Measurements from ENCODE around the gene MED16.

The MED16 gene

DNA sequence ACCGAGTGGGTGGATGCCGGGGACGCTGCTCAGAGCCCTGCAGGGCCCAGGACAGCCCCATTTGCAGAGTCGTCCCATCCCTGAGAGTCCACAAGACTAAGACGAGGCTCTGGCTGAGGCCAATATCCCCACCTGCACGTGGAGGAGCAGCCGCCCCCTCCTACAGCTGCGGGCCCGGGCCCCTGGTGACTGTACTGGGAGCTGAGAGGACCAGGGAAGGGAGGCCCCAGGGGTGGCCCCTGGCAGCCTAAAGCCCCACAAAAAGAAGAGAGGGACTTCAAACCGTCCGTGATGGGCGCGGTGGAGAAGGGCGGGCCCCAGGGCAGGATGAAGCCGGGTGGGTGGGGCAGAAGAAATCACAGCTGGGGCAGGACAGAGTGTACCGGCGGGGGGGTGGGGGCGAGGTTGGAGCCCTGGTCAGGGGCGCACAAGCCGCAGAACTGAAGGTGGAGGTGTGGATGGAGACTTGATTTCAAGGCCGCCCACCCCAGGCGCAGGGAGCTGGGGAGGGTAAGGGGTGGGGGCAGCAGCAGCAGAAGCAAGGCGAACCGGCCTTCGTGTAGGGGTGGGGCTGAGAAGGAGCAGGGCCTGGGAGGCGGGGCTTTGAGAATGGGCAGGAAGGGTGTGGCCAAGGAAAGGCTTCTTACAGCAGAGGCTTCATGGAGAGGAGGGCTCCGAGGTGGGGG is 20.6 kb downstream of the MED16 start:
- DNase-seq (ENCODE audit: low read depth in 2 of 2), result peak in 1 of 2 experiments; percentile 74

- DNase-seq (ENCODE audit: low read depth in 2 of 2), result no peak
These were observed 21.3 kb downstream of the MED16 start for GRCh38 chr19:871446-872265.

DNA sequence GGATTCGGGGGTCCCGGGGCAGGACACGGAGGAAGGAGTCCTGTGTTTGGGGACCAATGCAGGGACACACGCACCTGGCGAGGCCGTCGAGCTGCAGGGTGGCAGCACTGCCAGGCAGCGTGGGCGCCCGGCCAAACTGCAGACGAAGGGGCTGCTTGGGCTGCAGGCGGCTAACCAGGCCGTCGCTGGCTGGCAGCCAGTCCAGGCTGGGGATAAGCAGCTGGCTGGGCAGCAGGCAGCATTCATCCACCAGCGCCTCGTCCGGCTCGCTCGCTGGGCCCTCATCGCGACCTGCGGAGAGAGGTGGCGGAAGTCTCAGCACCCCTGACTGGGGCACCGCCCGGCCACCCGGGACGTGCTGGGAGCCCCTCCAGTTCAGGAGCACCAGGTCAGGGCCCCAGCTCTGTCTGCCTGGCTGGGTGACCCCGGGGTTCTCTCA is 22.0 kb downstream of the MED16 start:
- DNase-seq (ENCODE audit: low read depth in 2 of 2), result no peak

DNA sequence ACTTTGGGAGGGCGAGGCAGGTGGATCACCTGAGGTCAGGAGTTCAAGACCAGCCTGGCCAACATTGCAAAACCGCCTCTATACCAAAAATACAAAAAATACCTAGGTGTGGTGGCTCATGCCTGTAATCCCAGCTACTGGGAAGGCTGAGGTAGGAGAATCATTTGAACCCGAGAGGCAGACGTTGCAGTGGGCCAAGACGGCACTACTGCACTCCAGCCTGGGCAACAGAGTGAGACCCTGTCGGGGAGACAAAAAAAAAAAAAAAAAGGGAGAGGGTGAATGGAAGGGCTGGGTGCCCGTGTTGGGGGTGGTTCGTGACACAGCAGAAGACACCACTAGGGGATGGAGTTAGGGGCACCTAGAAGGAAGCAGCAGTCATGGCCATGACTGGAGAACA is 22.7 kb downstream of the MED16 start:
- no peak for DNase-seq (ENCODE audit: low read depth in 2 of 2)

GRCh38 chr19:869245-870177 is 23.5 kb downstream of the MED16 start:
- DNase-seq (ENCODE audit: low read depth in 2 of 2), result no peak

- no peak for DNase-seq (ENCODE audit: low read depth in 2 of 2)
These were observed 24.3 kb downstream of the MED16 start for GRCh38 chr19:868458-869244.

DNA sequence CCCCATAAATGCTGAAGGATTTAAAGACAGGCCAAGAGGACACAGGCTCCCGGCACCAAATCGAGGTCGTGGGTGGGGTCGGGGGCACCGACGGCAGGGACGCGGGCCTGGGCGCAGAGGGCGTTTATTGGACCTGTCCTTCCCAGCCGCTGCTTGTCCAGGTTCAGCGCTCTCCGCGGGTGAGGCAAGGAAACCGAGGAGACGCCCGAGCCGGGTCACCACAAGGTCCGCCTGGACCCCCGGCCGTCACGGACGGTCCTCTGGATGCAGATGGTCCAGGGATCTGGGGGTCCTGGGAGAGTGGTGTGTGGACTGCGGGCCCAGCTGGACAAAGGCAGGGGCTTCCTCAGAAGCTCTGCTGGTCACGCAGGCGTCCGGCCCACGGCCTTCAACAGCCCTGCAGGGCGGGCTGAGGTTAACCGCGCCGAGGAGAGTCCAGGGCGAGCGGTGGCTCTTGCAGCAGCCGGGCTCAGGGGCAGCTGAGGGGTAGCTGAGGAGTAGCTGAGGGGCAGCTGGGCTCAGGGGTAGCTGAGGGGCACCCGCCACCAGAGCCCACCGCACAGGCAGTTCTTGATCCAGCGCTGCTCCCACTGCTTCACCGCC is 25.0 kb downstream of the MED16 start:
- no peak for DNase-seq (ENCODE audit: low read depth in 2 of 2)

- no peak for DNase-seq (ENCODE audit: low read depth in 2 of 2)
These were observed 25.6 kb downstream of the MED16 start for GRCh38 chr19:867301-867793.

DNA sequence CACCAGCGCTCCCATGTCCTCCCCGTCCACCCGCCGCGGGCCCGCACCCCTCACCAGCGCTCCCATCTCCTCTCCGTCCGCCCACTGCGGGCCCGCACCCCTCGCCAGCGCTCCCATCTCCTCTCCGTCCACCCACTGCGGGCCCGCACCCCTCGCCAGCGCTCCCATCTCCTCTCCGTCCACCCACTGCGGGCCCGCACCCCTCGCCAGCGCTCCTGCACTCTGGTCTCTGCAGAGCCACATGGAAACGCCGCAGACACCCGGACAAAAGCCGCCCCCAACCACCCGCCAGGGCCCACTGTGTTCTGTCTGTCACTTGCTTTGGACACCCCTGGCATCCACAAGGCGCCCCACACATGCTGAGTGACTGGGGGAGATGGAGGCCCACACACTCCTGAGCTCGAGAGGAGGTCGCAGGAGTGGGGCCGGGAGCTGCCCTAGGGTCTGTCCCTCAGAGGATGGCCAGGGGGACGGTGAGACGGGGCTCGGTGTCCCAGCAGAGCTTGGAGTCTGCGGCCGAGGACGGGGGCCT is 26.2 kb downstream of the MED16 start:
- no peak for DNase-seq (ENCODE audit: low read depth in 2 of 2)

DNA sequence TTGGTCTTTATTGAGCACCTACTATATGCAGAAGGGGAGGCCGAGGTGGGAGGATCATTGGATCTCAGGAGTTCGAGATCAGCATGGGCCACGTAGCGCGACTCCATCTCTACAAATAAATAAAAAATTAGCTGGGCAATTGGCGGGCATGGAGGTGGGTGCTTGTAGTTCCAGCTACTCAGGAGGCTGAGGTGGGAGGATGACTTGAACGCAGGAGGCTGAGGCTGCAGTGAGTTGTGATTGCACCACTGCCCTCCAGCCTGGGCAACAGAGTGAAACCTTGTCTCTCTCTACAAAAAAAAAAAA is 29.7 kb downstream of the MED16 start:
- no peak for DNase-seq (ENCODE audit: low read depth in 2 of 2)

DNA sequence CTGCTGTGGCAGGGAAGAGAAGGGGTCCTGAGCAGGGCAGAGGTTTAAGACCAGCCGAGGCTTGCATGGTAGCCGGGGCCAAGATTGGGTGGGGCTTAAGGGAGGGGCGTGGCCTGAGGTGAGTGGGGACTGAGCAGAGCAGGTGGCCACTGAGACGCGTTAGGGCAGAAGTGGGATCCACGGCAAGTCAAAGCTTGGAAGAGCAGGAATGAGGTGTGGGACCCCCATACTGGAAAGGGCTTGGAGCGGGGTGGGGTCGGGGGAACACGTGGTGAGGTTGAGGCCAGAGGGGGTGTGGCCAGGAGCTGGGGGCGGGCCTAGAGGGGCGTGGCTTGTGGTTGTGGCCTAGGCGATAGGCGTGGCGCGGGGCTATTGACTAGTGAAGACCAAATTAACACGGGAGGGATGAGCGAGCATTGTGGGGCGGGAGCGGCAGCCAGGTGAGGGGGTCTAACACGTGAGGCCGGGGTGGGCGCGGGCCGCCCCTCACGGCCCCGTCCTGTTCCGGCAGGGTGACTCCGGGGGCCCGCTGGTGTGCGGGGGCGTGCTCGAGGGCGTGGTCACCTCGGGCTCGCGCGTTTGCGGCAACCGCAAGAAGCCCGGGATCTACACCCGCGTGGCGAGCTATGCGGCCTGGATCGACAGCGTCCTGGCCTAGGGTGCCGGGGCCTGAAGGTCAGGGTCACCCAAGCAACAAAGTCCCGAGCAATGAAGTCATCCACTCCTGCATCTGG is 30.2 kb downstream of the MED16 start:
- peak; percentile 47 to 73 for DNase-seq (ENCODE audit: low read depth in 2 of 2)

GRCh38 chr19:861756-862580 is 31.0 kb downstream of the MED16 start:
- DNase-seq (ENCODE audit: low read depth in 2 of 2), result peak; percentile 33 to 59

GRCh38 chr19:861141-861755 is 31.7 kb downstream of the MED16 start:
- DNase-seq (ENCODE audit: low read depth in 2 of 2), result no peak

GRCh38 chr19:858868-859843 is 33.8 kb downstream of the MED16 start, which contains the start of gene CFD:
Gene CFD, plus strand, starts transcription at chr19:859664. Its CDS starts 26 bp downstream, at chr19:859690.
- DNase-seq (ENCODE audit: low read depth in 2 of 2), result no peak

GRCh38 chr19:858284-858683 is 34.7 kb downstream of the MED16 start:
- no peak for DNase-seq (ENCODE audit: low read depth in 2 of 2)

DNA sequence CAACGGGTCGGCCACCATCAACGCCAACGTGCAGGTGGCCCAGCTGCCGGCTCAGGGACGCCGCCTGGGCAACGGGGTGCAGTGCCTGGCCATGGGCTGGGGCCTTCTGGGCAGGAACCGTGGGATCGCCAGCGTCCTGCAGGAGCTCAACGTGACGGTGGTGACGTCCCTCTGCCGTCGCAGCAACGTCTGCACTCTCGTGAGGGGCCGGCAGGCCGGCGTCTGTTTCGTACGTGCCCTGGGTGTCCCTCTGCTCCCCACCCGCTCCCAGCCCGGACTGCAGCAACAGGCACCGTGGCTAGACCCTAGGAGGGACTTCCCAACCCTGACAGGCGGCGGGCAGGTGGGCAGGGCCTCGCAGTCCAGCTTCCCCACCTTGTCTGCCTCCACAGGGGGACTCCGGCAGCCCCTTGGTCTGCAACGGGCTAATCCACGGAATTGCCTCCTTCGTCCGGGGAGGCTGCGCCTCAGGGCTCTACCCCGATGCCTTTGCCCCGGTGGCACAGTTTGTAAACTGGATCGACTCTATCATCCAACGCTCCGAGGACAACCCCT is 37.3 kb downstream of the MED16 start:
- DNase-seq (ENCODE audit: low read depth in 2 of 2), result no peak

GRCh38 chr19:855142-855541 is 37.8 kb downstream of the MED16 start:
- no peak for DNase-seq (ENCODE audit: low read depth in 2 of 2)
